WTC11 (cell line): Measurements from ENCODE around the gene FNDC3B.

Experiments used
- CREB1 ChIP-seq: sonication (generic); formaldehyde crosslinking; IDR thresholded peaks from 2 replicates; pipeline ENCODE4 v1.8.0; 2023; ENCODE audit warnings: mild to moderate bottlenecking, missing genetic modification reagents
- CTCF ChIP-seq: fragments of 200-600 bp; IDR thresholded peaks from 2 replicates; pipeline ENCODE4 v1.8.0; 2022; ENCODE audit warnings: antibody characterized with exemption
- FOXP4 ChIP-seq: sonication (generic); formaldehyde crosslinking; IDR thresholded peaks from 2 replicates; pipeline ENCODE4 v1.8.0; 2022; ENCODE audit warnings: mild to moderate bottlenecking, missing genetic modification reagents
- HMGXB4 ChIP-seq: sonication (generic); formaldehyde crosslinking; IDR thresholded peaks from 2 replicates; pipeline ENCODE4 v1.8.1; 2023; ENCODE audit warnings: mild to moderate bottlenecking, moderate library complexity, missing genetic modification reagents
- RELA ChIP-seq: sonication (generic); formaldehyde crosslinking; IDR thresholded peaks from 2 replicates; pipeline ENCODE4 v1.8.1; 2022; ENCODE audit warnings: missing genetic modification reagents, mild to moderate bottlenecking, borderline replicate concordance
- ZNF138 ChIP-seq: sonication (generic); formaldehyde crosslinking; conservative IDR thresholded peaks from 2 replicates; pipeline ENCODE4 v1.8.1; 2022; ENCODE audit warnings: mild to moderate bottlenecking, moderate library complexity, missing genetic modification reagents

DNA sequence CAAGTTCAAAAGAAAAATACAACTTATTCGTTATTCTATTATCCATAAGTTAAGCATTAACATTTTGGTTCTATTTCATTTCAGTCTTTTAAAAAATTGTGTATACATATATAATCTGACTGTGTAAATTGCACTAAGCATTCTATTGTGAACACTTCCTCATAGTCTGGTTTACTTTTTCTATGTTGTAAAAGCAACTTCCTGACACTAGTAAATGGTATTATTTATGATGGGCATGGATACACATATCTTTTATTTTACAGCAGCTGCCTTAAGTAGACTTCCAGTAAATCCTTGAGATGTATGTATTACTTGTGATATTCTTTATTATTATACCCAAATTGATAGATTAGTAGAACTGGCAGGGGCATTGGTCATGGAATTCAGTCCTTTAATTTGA lies 58.2 kb downstream of the FNDC3B start:
- no peak for TF ChIP-seq CTCF
- TF ChIP-seq RELA (CRISPR knock-in tag) = no peak
- TF ChIP-seq CREB1 = no peak
- no peak for TF ChIP-seq ZNF138 (CRISPR knock-in tag)
- TF ChIP-seq FOXP4 (CRISPR knock-in tag) = no peak
- no peak for TF ChIP-seq HMGXB4
